Amygdala (tissue), 56 donors: ENCODE measurements around the gene ZNF649.

Experiments used
- DNase-seq, 56 donors: peaks; one replicate each; lab custom pipeline; 2025; lab: John Stamatoyannopoulos, UW

The ZNF649 gene

DNA sequence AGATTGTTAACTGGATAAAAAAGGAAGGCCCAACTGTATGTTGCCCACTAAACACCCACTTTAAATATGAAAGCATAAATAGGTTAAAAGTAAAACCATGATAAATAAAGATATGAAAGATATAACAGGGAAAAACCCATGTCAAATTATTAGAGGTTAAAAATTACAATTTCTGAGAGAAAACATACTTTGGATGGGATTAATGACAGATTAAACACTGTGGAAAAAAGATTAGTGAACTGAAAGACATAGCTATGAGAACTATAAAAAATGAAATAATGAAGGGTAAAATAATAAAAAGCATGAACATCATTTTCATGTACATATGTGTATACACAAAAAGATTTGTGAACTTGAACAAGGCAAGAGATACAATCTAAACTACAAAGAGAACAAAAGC lies 14.9 kb downstream of the ZNF649 start:
- no peak for DNase-seq

DNA sequence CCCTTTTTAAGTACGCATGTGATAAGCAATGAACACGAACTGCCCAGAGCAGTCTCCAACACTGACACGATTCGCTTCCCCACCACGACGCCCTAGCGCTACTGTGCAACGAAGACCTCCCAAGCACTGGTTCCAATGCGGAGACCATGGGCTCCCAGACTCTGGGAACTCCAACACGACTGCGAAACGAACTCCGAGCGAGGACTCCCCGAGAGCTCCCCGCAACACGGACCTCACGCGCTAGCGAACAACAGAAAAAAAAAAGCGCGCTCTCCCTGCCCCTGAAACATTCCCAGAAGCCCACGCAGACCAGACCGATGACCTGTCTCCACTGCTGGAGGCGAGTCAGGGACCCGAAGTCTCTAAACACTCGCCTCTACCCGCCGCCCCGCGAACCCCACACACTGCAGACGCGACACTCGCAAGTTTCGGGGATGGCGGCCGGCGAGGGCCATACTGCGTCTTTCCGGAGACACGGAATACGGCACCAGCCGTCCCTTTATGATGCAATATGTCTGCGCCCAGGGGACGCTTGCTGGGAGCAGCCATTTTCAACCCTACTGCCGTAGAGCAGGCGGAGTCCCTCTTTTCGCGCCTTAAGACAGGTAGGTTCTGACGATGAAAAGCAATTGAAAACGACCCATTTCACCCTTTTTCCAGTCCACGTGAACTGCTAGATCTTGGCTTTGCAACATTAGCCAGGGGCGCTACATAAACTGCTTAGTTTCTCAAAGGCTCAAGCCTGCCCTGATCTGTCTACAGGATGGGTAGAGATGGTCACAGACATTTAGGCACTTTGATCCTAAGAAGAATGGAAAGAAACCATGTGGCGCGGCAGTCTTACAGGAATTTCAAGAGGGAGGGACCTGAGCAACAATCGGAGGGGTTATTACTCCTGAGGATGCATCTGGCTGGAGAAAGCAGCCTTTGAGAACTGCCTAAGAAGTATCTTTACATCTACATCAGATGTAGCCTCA lies 17.0 kb downstream of the ZNF649 start, which contains the start of gene ZNF577:
TSS of gene ZNF577 (minus strand) at position 430 of the 977 bp plus-strand sequence. CDS start 7,569 bp downstream, outside the sequence.
- DNase-seq = peak in 55 of 56 donors; percentile 30 to 93 (median 77)

DNA sequence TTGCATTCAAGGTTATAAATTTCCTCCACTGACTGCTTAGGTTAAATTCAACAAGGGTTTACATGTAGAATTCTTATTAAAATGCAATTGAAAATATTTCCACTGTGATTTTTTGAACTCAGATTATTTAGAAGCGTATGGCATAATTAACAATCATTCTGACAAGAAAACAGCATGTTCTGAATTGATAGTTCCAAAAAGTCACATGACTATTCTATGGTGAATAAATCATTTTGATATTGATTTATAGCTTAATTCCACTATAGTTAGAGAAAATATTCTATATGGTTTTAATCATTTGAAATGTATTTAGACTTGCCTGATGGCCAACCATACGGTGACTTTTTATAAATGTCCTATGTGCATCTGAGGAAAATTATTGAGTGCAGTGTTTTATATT lies 20.1 kb downstream of the ZNF649 start:
- DNase-seq = no peak

DNA sequence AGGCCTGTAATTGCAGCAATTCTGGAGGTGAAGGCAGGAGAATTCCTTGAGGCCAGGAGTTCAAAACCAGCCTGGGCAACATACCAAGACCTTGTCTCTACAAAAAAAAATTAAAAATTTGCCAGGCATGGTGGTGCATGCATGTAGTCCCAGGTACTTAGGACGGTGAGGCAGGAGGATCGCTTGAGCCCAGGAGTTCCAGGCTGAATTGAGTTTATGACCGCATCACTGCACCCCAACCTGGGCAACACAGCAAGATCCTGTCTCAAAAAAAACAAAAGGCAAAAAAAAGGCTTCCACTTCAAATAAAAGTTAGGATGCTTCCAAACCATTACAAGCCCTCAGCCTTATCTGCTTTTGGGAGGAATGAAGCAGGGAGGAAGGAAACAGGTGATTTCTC lies 22.3 kb downstream of the ZNF649 start:
- no peak for DNase-seq

DNA sequence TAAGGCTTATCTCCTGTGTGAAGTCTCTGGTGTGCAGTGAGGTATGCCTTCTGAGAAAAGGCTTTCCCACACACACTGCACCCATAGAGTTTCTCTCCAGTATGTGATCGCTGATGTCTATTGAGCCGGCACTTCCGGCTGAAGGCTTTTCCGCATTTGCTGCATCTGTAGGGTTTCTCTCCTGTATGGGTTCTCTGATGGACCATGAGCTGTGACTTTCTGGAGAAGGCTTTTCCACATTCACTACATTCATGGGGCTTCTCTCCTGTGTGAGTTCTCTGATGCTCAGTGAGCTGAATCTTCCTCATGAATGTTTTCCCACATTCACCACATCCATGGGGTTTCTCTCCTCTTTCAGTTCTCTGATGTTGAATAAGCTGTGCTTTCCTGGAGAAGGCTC lies 31.7 kb downstream of the ZNF649 start:
- no peak for DNase-seq

DNA sequence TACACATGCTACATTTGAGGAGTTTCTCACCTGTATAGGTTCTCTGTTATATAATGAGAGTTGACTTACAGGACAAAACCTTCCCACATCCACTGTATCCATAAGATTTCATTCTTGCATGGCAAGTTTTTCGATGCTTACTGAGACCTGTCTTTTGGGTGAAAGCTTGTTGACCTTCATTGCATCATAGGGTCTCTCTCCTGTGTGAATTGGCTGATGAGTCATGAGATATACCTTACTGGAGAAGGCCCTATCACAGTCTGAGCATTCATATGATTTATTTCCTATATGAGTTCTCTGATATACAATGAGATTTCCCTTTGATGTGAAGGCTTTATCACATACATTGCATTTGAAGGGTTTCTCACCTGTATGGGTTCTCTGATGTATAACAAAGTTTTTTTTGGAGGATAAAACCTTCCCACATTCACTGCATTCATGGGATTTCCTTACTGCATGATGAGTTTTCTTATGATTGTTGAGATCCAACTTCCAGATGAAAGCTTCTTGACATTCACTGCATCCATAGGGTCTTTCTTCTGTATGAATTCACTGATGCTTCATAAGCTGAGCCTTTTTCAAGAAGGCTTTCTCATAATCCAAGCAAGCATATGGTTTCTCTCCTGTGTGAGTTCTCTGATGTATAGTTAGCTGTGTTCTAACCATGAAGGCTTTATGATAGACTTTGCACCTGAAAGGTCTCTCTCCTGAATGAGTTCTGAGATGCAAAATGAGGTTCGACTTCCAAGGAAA lies 42.8 kb downstream of the ZNF649 start:
- DNase-seq = no peak
